Measurements from ENCODE around the gene TDRD12.

Gene TDRD12

GRCh38 chr19:32676895-32677359 lies 42.6 kb upstream of the TDRD12 start:
- H3K4me3 ChIP-seq (ENCODE audit: low read depth, low read length) = no peak overlapping the region
- no peak for TF ChIP-seq MAX (IDR thresholded peaks at IDR 0.05; ENCODE audit: low read depth, low read length)
- no peak for TF ChIP-seq POLR2A (IDR thresholded peaks at IDR 0.05; ENCODE audit: extremely low read depth, insufficient read length)
- TF ChIP-seq MYC (IDR thresholded peaks at IDR 0.05; ENCODE audit: low read depth, low read length) = no peak
- TF ChIP-seq CTCF (IDR thresholded peaks at IDR 0.05; ENCODE audit: low read depth, low read length) = no peak
- no peak for DNase-seq (ENCODE audit: low read depth)

- no peak for TF ChIP-seq POLR2A (IDR thresholded peaks at IDR 0.05; ENCODE audit: extremely low read depth, insufficient read length)
- TF ChIP-seq CTCF (IDR thresholded peaks at IDR 0.05; ENCODE audit: low read depth, low read length) = no peak
- no peak for TF ChIP-seq MYC (IDR thresholded peaks at IDR 0.05; ENCODE audit: low read depth, low read length)
- TF ChIP-seq MAX (IDR thresholded peaks at IDR 0.05; ENCODE audit: low read depth, low read length) = no peak
- peak; percentile 26 for DNase-seq (ENCODE audit: low read depth)
- H3K4me3 ChIP-seq (ENCODE audit: low read depth, low read length) = no peak overlapping the region
Measured at GRCh38 chr19:32677657-32678056, 41.9 kb upstream of the TDRD12 start.

GRCh38 chr19:32680986-32681385 lies 38.6 kb upstream of the TDRD12 start:
- H3K4me3 ChIP-seq (ENCODE audit: low read depth, low read length) = no peak overlapping the region
- no peak for TF ChIP-seq CTCF (IDR thresholded peaks at IDR 0.05; ENCODE audit: low read depth, low read length)
- DNase-seq (ENCODE audit: low read depth) = no peak

GRCh38 chr19:32682317-32682716 lies 37.2 kb upstream of the TDRD12 start:
- DNase-seq (ENCODE audit: low read depth) = no peak
- TF ChIP-seq MAX (IDR thresholded peaks at IDR 0.05; ENCODE audit: low read depth, low read length) = no peak
- no peak for TF ChIP-seq POLR2A (IDR thresholded peaks at IDR 0.05; ENCODE audit: extremely low read depth, insufficient read length)
- TF ChIP-seq MYC (IDR thresholded peaks at IDR 0.05; ENCODE audit: low read depth, low read length) = no peak
- H3K4me3 ChIP-seq (ENCODE audit: low read depth, low read length) = no peak overlapping the region

- H3K4me3 ChIP-seq (ENCODE audit: low read depth, low read length) = no peak overlapping the region
- TF ChIP-seq CTCF (IDR thresholded peaks at IDR 0.05; ENCODE audit: low read depth, low read length) (no peak), MYC (IDR thresholded peaks at IDR 0.05; ENCODE audit: low read depth, low read length) (no peak), MAX (IDR thresholded peaks at IDR 0.05; ENCODE audit: low read depth, low read length) (no peak), POLR2A (IDR thresholded peaks at IDR 0.05; ENCODE audit: extremely low read depth, insufficient read length) (no peak)
- DNase-seq (ENCODE audit: low read depth) = no peak
Measured at GRCh38 chr19:32686847-32687475, 32.6 kb upstream of the TDRD12 start.

GRCh38 chr19:32687681-32688080 lies 31.9 kb upstream of the TDRD12 start:
- no peak for DNase-seq (ENCODE audit: low read depth)
- TF ChIP-seq POLR2A (IDR thresholded peaks at IDR 0.05; ENCODE audit: extremely low read depth, insufficient read length) (no peak), MYC (IDR thresholded peaks at IDR 0.05; ENCODE audit: low read depth, low read length) (no peak), CTCF (IDR thresholded peaks at IDR 0.05; ENCODE audit: low read depth, low read length) (no peak), MAX (IDR thresholded peaks at IDR 0.05; ENCODE audit: low read depth, low read length) (no peak)
- H3K4me3 ChIP-seq (ENCODE audit: low read depth, low read length) = no peak overlapping the region

Measured in NB4 (cell line).